AG04450 (cell line): ENCODE results near the gene AGPAT4. TPM values are rescaled to one million over a fixed set of nuclear protein-coding genes. Genes with fewer than 3 reads are reported as not detected.

Source experiments
- CTCF ChIA-PET: fragments of 300-600, 350-600 bp; formaldehyde crosslinking; extraction: SDS; loops from one replicate; lab custom pipeline; 2022; ENCODE audit warnings: antibody characterized with exemption, inconsistent platforms; lab: Charles Lee
- POLR2A ChIA-PET: fragments of 350-600 bp; formaldehyde crosslinking; extraction: SDS; loops from one replicate; lab custom pipeline; 2021; ENCODE audit warnings: antibody characterized with exemption, inconsistent platforms; lab: Yijun Ruan, JAX
- DNase-seq: peaks from one replicate; pipeline ENCODE4 v3.0.0-alpha.2; 2011; ENCODE audit warnings: low read depth, low spot score
- H3K27ac ChIP-seq: one replicate; pipeline ENCODE4 v1.5.1; 2012; ENCODE audit warnings: low read depth, low read length, control low read depth
- H3K27me3 ChIP-seq: one replicate; pipeline ENCODE4 v1.6.0; 2012; ENCODE audit warnings: low read length; ENCODE audit not compliant: control insufficient read depth, insufficient read depth
- H3K4me3 ChIP-seq: 2 replicates; pipeline ENCODE4 v1.5.1; 2011; ENCODE audit warnings: mild to moderate bottlenecking, low read depth, low read length, control low read depth
- H3K9me3 ChIP-seq: 2 replicates; pipeline ENCODE4 v1.5.1; 2012; ENCODE audit warnings: low read length; ENCODE audit not compliant: control insufficient read depth, insufficient read depth
- CTCF ChIP-seq: IDR thresholded peaks from 2 replicates; pipeline ENCODE4 v1.5.1; 2011; ENCODE audit warnings: low read depth, low read length, control low read depth, inconsistent platforms
- polyA plus RNA-seq: library from polyadenylated mRNA; depleted of rRNA; stranded (reverse); fragments of >200 nt; gene quantifications from 2 replicates; pipeline ENCODE4 v1.2.3, GENCODE V29; 2011

AGPAT4 gene
- polyA plus RNA-seq, 1 experiment = 10.0 TPM

DNA sequence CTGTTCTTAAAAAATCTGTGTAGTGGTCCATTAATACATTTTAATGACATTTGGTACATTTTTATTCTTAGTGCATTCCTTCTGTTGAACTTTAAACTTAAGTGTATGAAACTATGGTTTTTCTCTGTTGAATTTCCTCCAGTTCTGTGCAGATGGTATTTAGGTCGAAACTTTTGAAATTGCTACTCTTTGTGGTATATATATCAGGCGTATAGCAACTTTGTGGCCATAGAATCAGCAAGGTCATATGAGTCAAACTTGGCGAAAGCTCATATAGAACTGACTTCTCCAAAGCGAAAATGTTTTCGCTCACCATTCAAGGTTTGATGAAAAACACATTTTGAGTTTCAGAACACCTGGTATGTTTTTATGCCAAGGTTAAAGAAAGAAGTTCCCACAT is 188.6 kb downstream of the AGPAT4 start:
- Histone ChIP-seq H3K27me3 (no peaks in the 10 kb centered on the region), H3K9me3 (no peaks in the 10 kb centered on the region), H3K4me3 (no peak overlapping the region), H3K27ac (no peak overlapping the region)
- no peak for TF ChIP-seq CTCF
- ChIA-PET POLR2A (no interaction called here), CTCF (interaction anchor here (0.8 to 1.8 kb wide), 3 partner anchors 153 to 286 kb away, joined by 3 to 5 read pairs (median 4); no protein-coding TSS in a partner anchor)
- DNase-seq = no peak

DNA sequence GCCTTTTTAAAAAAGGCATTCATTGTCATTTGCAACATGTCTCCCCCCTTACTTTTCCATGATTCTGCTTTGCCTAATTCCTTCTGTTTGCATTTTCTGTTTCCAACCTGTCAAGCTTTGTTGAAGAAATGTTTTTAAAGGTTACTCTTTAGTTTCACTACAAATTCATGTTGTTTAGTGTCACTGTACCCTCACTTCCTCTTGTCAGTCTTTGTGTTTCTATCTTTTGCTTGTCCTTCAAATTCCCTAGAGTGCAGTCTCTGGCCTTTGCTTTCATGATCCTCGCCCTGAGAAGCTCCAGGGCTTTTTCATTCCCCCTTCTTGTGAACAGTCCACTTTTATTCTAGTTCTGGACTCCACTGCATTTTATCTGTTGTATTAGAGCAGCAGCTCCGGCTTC is 191.6 kb downstream of the AGPAT4 start:
- CTCF ChIA-PET = no interaction called here
- no peak overlapping the region for H3K27ac ChIP-seq
- H3K27me3 ChIP-seq = no peaks in the 10 kb centered on the region
- POLR2A ChIA-PET = no interaction called here
- H3K4me3 ChIP-seq = no peak overlapping the region
- no peak for DNase-seq
- TF ChIP-seq CTCF = no peak
- no peaks in the 10 kb centered on the region for H3K9me3 ChIP-seq

GRCh38 chr6:161080263-161080970 is 193.4 kb downstream of the AGPAT4 start:
- Histone ChIP-seq H3K9me3 (no peaks in the 10 kb centered on the region), H3K27ac (no peak overlapping the region), H3K27me3 (no peaks in the 10 kb centered on the region), H3K4me3 (no peak overlapping the region)
- TF ChIP-seq CTCF = no peak
- ChIA-PET POLR2A (no interaction called here), CTCF (interaction anchor here (0.8 to 2.1 kb wide), 4 partner anchors 151 to 293 kb away, joined by 3 to 6 read pairs (median 3); no protein-coding TSS in a partner anchor)
- no peak for DNase-seq
